HG02852 (cell line): Measurements from ENCODE around the gene KIF12.

ENCODE experiments used
- ATAC-seq: cut with Tn5 transposase; IDR thresholded peaks from one replicate; pipeline ENCODE4 v1.9.1; 2021; ENCODE audit warnings: mild to moderate bottlenecking, moderate library complexity; ENCODE audit not compliant: unreplicated experiment

Gene KIF12

GRCh38 chr9:114107286-114108001, 8.4 kb upstream of the KIF12 start:
- ATAC-seq: no peak

GRCh38 chr9:114105236-114105635, 6.1 kb upstream of the KIF12 start:
- ATAC-seq: no peak

GRCh38 chr9:114102484-114102883, 3.4 kb upstream of the KIF12 start:
- no peak for ATAC-seq

- ATAC-seq: no peak
Measured at GRCh38 chr9:114100536-114100935, 1.4 kb upstream of the KIF12 start.

- no peak for ATAC-seq
Measured at GRCh38 chr9:114099669-114100270, 678 bp upstream of the KIF12 start.

- ATAC-seq: no peak
Measured at GRCh38 chr9:114098021-114098935, 814 bp downstream of the KIF12 start.

- ATAC-seq: no peak
Measured at GRCh38 chr9:114097613-114098020, 1.5 kb downstream of the KIF12 start.

GRCh38 chr9:114096866-114097612, 2.1 kb downstream of the KIF12 start:
- ATAC-seq: no peak

GRCh38 chr9:114096041-114096511, 3.0 kb downstream of the KIF12 start:
- ATAC-seq: no peak

GRCh38 chr9:114094971-114095370, 4.1 kb downstream of the KIF12 start:
- no peak for ATAC-seq

- ATAC-seq: no peak
Measured at GRCh38 chr9:114093761-114094505, 5.2 kb downstream of the KIF12 start.

GRCh38 chr9:114093031-114093471, 6.0 kb downstream of the KIF12 start:
- ATAC-seq: no peak

GRCh38 chr9:114092336-114092735, 6.8 kb downstream of the KIF12 start:
- no peak for ATAC-seq

GRCh38 chr9:114091711-114092110, 7.4 kb downstream of the KIF12 start:
- no peak for ATAC-seq

- no peak for ATAC-seq
Measured at GRCh38 chr9:114090798-114091197, 8.3 kb downstream of the KIF12 start.

GRCh38 chr9:114089206-114089840, 9.8 kb downstream of the KIF12 start:
- no peak for ATAC-seq

GRCh38 chr9:114088571-114089170, 10.4 kb downstream of the KIF12 start:
- no peak for ATAC-seq

- ATAC-seq: no peak
Measured at GRCh38 chr9:114087721-114088120, 11.4 kb downstream of the KIF12 start.

- ATAC-seq: no peak
Measured at GRCh38 chr9:114086607-114087006, 12.5 kb downstream of the KIF12 start.
